HG03196 (cell line): ENCODE results near the gene FKBP1B.
"Not testable (repeated sequence)": the region's sequence is repeated elsewhere in the genome, so short reads cannot be mapped to it uniquely, and the experiment has no call there.

ENCODE experiments used
- ATAC-seq: cut with Tn5 transposase; IDR thresholded peaks from one replicate; pipeline ENCODE4 v1.9.1; 2021; ENCODE audit not compliant: unreplicated experiment

FKBP1B gene

DNA sequence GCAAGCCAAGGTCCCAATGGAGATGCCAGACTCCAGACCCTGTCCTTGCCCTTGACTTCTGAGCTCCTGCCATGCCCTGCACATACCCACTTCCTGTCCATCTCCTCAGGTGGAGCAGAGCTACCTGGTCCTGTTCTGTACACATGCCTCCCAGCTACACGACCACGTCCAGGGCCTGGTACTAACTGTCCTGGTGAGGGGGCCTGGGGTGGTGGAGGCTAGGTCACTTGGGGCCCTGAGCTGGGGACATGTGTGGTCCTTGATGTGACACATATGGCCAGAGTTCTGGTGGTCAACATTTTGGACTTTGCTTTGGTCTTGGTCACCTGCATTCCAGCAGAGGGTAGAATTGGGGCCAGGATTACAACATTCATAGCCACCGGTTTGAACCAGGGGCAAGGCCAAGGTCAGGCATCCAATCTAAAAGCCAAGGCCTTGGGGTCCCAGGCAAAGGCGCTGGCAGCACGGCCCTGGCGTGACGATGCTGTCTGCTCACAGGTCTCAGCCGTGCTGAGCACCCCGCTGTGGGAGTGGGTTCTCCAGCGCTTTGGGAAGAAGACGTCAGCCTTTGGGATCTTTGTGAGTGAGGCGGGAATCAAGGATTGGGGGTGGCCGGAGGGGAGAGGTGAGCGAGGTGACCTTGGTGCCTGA is 27.1 kb upstream of the FKBP1B start:
- no peak for ATAC-seq

DNA sequence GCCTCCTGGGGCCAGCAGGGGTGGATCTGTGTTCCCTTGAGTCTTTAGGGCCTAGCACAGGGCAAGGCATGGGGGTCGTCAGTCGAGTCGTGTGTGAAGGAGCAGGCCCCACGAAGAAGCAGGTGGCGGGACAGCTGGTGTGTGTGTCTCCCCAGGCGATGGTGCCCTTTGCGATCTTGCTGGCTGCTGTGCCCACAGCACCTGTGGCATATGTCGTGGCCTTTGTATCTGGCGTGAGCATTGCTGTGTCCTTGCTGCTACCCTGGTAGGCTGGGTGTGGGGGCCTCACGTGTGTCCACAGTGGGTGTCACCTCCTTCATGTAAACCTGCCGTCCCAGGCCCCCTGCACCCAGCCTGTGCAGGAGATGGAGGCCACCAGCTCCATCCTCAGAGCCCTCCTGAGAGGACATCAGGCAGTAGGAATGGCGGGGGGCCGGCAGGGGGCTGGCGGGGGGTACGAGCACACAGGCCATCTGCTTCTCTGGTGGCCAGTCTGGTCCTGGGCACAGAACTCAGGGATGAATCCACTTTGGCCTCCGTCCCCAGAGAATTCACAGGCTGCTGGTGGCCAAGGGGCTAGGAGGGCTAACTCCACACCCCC is 26.5 kb upstream of the FKBP1B start:
- ATAC-seq: no peak

DNA sequence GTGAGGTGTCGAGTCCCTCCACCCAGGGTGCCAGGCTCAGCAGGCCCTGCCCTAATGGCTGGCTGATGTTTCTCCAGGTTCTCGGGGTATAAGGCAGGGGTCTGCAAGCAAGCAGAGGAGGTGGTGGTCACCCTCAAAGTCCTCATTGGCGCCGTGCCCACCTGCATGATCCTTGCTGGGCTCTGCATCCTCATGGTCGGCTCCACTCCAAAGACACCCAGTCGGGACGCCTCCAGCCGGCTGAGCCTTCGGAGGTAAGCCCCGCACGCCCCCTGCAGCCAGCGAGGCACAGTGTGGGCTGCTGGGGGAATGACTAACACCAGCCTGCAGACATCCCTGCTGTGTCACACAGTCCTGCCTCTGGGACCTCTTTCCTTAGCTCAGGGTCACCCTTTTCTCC is 25.5 kb upstream of the FKBP1B start:
- ATAC-seq: no peak

DNA sequence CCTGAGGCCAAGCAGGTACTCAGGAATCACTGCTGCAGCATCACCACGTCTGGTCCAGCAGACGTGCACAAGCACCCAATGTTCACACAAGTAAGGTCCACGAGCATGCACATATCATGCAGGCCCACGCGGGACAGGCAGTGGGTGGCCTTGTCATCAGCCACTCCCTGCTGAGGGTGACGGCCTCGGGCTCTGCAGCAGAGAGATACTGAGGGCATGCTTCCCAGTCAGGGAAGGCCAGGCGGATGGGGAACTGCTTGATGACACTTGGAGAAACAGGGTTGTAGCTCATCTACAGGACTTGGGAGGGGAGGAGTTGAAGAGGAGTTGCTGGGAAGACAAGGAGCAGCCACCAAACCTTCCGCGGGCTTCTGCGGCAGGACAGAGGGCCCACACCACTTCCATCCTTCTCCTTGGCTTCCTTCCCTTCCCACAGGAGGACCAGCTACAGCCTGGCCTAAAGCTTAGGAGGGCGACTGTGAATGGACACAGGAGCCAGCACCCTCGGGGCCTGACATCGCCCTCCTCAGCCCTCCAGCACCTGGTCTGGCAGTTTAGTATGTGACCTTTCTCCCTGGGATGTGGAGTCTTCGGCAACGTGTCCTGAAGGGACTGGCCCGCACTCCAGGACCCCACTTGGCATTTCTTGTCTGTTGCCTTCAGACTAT is 24.4 kb upstream of the FKBP1B start:
- no peak for ATAC-seq

DNA sequence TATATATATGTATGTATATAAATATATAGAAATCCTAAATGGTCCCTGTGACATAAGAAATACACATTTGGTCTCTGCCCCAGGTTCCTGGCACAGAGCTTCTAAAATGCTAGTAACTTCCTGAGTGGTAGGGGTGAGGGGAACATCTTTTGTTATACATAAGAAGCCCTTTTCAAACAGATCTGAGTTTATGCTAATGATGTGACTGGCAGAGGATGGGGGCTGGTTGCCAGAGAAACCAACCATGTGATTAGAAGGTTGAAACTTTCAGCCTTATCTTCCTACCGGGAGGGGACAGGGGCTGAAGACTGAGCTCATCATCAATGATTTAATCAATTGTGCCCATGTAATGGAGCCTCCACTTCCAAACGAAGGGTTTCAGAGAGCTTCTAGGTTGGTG is 23.3 kb upstream of the FKBP1B start:
- ATAC-seq: no peak

DNA sequence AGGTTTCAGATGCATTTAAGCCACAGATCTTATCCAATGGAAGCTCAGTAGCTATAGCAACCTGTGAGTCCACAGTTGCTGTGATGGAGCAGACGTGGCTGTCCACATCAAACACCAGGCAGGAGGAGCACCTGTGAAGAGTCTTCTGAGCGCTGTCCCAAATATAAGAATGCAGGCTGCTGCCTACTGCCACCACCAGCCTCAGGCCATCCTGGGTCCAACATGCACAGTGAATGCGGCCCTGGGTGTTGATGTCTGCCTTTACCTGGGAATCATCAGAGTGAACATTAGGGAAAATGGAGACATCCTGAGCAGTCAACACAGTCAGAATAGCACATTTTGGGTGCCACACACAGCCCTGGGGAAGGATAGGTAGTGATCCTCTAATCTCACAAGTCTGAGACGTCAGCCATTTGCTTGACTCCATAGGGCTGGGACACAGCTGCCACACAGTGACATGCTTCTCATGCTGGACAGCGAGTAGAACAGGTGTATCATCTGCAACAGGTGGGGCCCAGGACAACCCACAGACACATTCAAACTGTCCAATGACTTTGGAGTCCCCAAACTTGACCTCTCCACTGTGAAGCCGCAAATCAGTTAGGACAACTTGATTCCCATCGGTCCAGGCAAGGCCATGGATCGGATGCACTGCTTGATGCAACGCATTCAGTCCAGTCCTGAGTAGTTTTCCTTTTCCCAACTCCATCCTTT is 10.6 kb upstream of the FKBP1B start:
- no peak for ATAC-seq

DNA sequence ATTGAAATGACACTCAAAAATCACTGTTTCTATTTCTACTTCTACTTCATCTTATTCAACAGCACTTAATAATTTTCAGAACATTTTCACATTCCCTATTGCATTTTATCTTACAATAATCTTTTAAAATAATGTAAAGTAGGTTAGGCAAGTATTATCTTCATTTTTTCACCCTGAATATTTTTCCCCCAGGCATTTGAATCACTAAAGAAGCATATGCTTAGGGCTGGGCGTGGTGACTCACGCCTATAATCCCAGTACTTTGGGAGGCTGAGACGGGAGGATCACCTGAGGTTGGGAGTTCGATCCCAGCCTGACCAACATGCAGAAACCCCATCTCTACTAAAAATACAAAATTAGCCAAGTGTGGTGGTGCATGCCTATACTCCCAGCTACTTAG is 9.0 kb upstream of the FKBP1B start:
- no peak for ATAC-seq

DNA sequence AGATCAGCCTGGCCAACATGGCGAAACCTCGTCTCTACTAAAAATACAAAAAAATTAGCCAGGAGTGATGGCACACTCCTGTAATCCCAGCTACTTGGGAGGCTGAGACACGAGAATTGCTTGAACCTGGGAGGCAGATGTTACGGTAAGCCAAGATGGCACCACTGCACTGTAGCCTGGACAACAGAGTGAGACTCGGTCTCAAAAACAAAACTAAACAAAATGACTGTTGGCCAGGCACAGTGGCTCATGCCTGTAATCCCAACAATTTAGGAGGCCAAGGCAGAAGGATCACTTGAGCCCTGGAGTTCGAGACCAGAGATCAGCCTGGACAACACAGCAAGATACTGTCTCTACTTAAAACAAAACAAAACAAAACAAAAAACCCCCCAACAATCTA is 6.4 kb upstream of the FKBP1B start:
- ATAC-seq: not testable (repeated sequence)

DNA sequence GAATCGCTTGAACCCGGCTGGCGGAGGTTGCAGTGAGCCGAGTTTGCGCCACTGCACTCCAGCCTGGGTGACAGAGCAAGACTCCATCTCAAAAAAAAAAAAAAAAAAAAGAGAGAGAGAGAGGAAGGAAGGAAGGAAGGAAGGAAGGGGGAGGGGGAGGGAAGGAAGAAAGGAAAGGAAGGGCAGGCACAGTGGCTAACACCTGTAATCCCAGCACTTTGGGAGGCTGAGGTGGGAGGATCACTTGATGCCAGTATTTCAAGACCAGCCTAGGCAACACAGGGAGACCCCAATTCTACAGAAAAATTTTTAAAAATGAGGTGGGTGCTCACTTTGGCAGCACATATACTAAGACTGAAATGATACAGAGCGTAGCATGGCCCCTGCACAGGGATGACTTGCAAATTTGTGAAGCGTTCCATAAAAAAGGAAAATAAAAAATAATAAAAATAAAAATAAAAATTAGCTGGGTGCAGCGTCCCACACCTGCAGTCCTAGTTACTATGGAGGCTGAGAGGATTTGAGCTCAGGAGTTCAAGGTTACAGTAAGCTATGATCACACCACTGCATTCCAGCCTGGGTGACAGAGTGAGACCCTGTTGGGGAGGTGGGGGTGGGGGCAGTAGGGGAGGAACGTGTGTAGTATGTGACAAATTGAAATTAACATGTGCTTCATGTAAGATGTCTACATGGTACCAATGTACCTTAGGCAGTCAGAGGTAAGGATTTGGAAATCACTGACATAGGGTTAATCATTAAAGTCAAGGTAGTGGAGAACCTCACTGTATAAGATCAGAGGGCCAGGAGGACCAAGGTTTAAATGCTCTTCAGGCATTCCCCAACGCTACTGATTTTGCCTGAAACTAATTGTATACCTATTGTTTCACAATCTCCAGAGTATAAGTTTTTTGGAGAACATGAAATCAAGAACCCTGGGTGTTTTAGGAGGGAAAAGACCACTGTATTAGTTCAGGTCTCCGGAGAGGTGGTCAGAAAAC is 3.7 kb upstream of the FKBP1B start:
- no peak for ATAC-seq

DNA sequence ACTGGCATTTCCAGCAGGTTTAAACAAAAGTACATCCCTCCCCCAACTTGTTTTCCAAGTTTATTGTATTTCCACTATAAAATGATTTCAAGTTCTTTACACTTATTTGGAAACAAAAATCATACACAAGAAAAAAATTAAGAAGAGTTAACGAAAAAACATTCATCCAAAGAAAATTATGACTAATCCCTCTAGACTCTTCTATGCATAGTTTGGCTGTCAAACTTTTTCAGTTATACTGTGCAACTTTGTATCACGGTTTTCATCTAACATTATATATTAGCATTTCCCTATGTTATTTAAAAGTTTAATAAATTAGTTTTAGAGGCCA is 3.0 kb upstream of the FKBP1B start:
- no peak for ATAC-seq

DNA sequence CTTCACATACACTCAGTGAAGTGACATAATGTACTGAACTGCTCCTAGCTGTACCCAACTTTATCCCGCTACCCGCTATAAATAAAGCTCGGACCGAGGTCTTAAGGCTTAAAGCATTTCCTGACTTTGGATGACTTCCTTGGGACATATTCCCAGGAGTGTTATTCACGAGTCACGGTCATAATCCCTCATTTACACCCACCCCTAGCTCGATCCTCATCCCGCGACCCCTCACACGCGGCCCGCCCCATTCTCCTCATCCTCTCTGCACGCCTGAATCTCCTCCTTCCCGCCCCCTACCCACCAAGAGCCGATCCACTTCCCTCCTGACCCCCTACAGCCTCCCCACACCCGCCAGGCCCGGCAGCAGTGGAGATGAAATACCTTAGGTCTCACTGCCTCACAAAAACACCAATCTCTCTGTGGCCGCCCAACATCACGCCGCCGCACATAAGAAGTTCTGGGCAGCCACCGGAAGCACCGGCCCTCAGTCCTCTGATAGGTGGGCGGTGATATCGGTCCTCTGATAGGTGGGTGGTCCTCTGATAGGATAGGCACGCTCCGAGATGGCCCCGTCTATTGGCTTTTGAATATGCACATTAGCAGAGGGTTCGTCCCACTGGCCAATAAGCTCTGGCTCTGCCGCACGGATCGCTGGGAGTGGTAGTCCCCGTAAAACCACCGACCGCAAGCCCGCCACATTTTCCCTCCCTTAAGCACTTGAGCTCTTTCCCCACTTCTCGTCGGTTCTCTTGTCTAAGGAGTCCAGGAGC is 2.4 kb upstream of the FKBP1B start, which contains the start of gene WDCP:
TSS of gene WDCP (minus strand) at position 462 of the 773 bp plus-strand sequence. CDS start 7,897 bp downstream, outside the sequence.
- ATAC-seq: peak; percentile 99

DNA sequence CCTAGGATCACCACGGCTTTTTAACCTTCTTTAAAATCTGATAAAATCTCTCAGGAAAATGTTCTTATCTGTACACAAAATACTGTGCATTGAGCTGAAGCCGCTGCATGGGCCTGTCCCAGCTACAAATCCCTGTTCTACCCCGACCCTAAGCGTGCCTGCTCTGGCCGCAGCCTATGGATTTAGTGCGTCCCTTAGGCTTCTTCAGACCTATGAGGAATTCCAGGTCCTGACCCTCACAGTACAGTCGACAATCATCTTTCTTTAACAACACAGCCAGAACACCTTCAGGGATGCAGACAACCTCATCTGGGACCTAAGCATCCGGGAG is 1.9 kb upstream of the FKBP1B start:
- ATAC-seq: peak; percentile 2

DNA sequence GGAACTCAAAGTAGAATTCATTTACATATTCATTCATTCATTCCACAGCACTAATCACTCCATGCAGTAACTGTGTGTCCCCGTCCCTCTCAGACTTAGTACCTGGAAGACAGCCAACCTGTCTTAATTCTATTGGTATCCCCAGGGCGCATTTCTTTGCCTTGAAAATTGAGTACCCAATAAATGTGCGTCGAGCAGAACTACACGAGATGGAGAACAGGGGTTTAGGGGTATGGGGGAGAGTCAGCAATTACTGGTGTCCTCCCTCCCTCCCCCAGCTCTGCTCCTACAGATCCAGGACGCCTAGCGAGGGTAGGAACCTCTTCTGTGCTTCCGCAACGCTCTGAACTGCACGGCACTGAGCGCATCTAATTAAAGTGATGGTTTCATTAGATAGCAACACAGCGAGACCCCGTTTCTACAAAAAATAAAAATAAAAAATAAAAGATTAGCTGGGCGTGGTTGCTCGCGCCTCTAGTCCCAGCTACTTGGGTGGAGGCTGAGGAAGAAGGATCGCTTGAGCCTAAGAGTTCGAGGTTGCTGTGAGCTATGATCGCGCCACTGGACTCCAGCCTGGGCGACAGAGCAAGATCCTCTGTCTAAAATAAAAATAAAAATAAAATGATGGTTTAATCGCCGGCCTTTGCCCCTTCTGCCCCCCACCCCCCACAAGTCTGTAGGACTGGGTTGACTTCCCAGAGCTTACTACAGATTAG is 614 bp upstream of the FKBP1B start:
- no peak for ATAC-seq

DNA sequence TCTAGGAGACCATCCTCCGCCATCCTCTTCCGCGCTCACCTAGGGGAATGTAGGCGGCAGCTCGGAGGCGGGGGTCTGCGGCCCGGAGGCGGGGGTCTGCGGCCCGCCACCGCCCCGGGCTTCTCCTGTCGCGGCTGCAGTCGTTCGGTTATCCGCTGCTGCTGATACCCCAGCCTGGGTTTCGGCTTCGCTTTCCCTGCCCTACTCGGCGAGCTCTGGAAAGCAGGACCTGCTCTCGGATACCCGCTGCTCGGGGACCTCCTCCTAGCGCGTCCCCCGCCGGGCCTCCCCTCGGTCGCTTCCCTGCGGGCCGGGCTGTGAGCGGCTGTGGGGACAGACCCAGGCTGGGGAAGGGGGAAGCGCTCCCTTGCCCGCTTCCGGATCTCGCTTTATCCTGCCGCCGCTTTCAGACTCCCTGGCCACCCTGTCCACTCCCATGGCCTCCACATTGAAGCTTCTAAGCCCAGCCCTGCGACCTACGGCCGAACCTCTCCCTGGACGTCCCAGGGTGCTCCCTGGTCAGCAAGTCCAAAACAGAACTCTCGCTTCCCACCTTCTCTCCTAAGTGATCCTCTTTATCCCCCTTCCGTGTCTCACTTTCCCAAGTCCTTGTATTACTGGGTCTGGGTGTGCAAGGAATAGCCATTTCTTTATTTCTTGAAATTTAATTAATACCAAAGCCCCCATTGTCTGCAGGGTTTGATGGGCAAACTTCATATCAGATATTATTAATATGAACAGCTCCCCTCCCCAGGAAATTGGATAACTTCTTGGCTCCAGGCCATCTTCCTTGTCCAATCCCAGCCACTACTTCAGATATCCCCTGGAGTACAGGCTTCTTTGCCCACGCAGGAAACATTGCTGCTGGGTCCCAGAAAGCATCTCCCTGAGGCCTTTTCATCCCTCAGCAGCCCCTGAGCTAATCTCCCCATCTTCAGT is 769 bp downstream of the FKBP1B start:
- no peak for ATAC-seq

DNA sequence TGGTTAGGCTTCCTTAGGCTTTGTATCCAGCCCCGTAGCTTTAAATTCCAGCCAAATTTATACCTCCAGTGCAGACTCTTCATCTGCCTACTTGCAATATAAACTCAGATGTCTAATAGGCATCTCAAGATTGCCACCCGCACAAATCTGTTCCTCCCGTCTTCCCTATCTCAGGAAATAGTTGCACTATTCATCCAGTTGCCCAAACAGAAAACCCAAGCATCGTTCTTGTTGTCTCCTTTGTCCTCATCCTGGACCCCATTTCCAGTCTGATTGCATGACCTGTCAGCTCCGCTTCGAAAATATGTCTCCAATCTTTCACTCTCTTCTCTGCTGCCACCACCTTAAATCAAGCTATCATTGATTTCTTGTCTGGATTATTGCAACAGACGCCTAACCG is 2.3 kb downstream of the FKBP1B start:
- ATAC-seq: no peak

DNA sequence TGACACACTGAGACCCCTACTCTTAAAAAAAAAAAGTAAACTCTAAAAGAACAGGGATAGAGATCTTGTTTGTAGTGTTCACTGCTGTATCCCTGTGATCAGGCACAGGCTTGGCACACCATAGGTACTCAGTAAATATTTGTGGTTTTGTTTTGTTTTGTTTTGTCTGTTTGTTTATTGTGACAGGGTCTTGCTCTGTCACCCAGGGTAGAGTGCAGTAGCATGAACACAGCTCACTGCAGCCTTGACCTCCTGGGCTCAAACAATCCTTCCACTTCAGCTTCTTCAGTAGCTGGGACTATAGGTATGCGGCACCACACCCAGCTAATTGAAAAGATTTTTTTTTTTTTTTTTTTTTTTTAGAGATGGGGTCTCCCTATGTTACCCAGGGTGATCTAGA is 3.4 kb downstream of the FKBP1B start:
- ATAC-seq: no peak

DNA sequence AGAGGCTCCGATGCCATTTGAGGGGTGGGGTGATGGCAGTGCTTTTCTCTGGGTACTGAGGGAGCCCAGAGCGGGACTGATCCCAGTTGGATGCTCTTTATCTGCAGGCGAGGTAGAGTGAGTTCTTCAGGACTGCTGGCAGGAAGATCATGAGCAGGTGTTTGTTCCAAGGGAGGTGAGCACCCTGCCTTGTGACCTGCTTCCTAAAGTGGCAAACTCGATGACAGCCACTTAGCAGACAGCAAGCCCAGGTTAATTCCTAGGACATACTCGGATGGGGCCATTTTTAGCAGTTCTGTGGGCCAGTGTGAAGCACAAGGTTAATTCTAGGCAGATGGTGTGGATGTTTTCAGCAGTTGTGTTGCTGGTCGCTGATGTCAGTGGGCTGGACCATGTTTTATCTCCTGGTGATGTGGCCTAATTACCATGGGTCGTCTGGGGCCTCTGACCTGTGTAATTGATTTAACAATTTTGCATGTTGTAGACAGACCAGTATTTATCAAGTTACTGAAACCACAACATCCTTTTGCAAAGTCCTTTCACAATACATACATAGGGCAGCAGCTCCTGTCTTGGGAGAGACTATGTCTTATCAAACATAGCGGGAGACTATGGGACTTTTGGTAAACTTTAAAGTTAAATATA is 4.9 kb downstream of the FKBP1B start:
- ATAC-seq: no peak

DNA sequence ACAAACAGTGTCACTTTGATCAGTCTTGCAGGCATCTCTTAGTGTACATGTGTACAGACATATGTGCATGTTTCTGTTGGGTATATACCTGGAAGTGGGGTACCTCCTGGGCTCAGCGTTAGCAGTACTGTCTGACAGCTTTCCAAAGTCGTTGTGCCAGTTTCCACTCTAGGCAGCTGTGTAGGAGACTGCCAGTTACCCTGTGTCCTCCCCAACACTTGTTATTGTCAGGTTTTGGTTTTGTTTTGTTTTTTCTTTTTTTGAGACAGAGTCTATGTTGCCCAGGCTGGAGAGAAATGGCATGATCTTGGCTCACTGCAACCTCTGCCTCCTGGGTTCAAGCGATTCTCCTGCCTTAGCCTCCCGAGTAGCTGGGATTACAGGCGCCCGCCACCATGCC is 6.2 kb downstream of the FKBP1B start:
- no peak for ATAC-seq
